ENCODE results near the gene SCMH1.

GRCh38 chr1:41226815-41227434 lies 15.2 kb downstream of the SCMH1 start:
- TF ChIP-seq ZNF274 (IDR thresholded peaks at IDR 0.05; ENCODE audit: low read depth, low read length) = no peak
- no peak for TF ChIP-seq YY1 (IDR thresholded peaks at IDR 0.05; ENCODE audit: extremely low read depth, insufficient replicate concordance, low read depth, low read length)
- no peak for TF ChIP-seq SP1 (IDR thresholded peaks at IDR 0.05; ENCODE audit: low read depth)
- no peak for TF ChIP-seq CTCF (IDR thresholded peaks at IDR 0.05 in 2 of 3, conservative IDR thresholded peaks at IDR 0.05 in 1 of 3; ENCODE audit: borderline replicate concordance in 1 of 3, insufficient read depth in 1 of 3, low read depth in 2 of 3, low read length in 2 of 3)
- no peak for TF ChIP-seq EZH2 (IDR thresholded peaks at IDR 0.05)
